OCI-LY3 (cell line): Measurements from ENCODE around the gene NFIL3.

Experiments
- H2AFZ ChIP-seq: fragments of 200-600, 300-600 bp; shearing (Covaris generic); 2 replicates; pipeline ENCODE4 v1.6.0; 2014; ENCODE audit warnings: antibody characterized with exemption, low read depth, low read length
- H3K27ac ChIP-seq: fragments of 200-600, 300-600 bp; sonication (generic); 2 replicates; pipeline ENCODE4 v1.5.1; 2014; ENCODE audit warnings: mild to moderate bottlenecking, low read length, moderate library complexity, mixed read lengths
- H3K27me3 ChIP-seq: fragments of 200-600, 300-600 bp; sonication (generic); 2 replicates; pipeline ENCODE4 v1.6.1; 2014; ENCODE audit warnings: low read depth, low read length, mixed read lengths
- H3K36me3 ChIP-seq: fragments of 200-600, 300-600 bp; sonication (generic); replicated peaks from 2 replicates; pipeline ENCODE3; 2014; ENCODE audit warnings: low read depth, low read length, mixed read lengths
- H3K4me1 ChIP-seq: fragments of 300-600, 200-600 bp; sonication (generic); 2 replicates; pipeline ENCODE4 v1.6.1; 2014; ENCODE audit warnings: low read length, mixed read lengths
- H3K4me2 ChIP-seq: fragments of 200-600, 300-600 bp; sonication (generic); 2 replicates; pipeline ENCODE4 v1.6.1; 2014; ENCODE audit warnings: low read length, mixed read lengths
- H3K4me3 ChIP-seq: fragments of 300-600, 200-600 bp; sonication (generic); 2 replicates; pipeline ENCODE4 v1.5.1; 2014; ENCODE audit warnings: antibody characterized with exemption, mild to moderate bottlenecking, low read length, moderate library complexity
- H3K79me2 ChIP-seq: fragments of 300-600, 200-600 bp; shearing (Covaris generic); 2 replicates; pipeline ENCODE4 v1.6.1; 2014; ENCODE audit warnings: mild to moderate bottlenecking, low read length, mixed read lengths
- H3K9ac ChIP-seq: fragments of 300-600, 200-600 bp; shearing (Covaris generic); 2 replicates; pipeline ENCODE4 v1.6.0; 2014; ENCODE audit warnings: mild to moderate bottlenecking, low read length, moderate library complexity
- H3K9me3 ChIP-seq: fragments of 200-600, 300-600 bp; shearing (Covaris generic); 2 replicates; pipeline ENCODE4 v1.6.1; 2014; ENCODE audit warnings: low read length, mixed read lengths; ENCODE audit not compliant: insufficient read depth
- H4K20me1 ChIP-seq: fragments of 200-600, 300-600 bp; sonication (generic); 2 replicates; pipeline ENCODE4 v1.6.1; 2016; ENCODE audit warnings: low read length, mixed read lengths; ENCODE audit not compliant: insufficient read depth
- EZH2phosphoT487 ChIP-seq: fragments of 200-600 bp; shearing (Covaris generic); IDR thresholded peaks from 2 replicates; pipeline ENCODE4 v1.6.1; 2018; ENCODE audit warnings: antibody characterized with exemption, mixed run types, low read depth
- TF ChIP-seq, protein P1 (sequence below): fragments of 200-600, 300-600 bp; sonication (generic); IDR thresholded peaks from 2 replicates; pipeline ENCODE4 v1.5.1; 2014; ENCODE audit warnings: antibody characterized with exemption, low read length, low read depth

NFIL3 gene

GRCh38 chr9:91419222-91420191 is 4.1 kb downstream of the NFIL3 start:
- H3K27ac ChIP-seq, result no peak overlapping the region
- no peaks in the 10 kb centered on the region for H3K36me3 ChIP-seq
- H3K4me1 ChIP-seq, result peaks cover 36% of the 10 kb centered on the region
- H4K20me1 ChIP-seq, result peaks cover 35% of the 10 kb centered on the region; the same call in 1 of the 2 replicates
- peak overlapping the region; percentile 5 for H3K4me2 ChIP-seq
- H3K9ac ChIP-seq, result no peak overlapping the region
- no peaks in the 10 kb centered on the region for H3K9me3 ChIP-seq
- TF ChIP-seq, protein P1, sequence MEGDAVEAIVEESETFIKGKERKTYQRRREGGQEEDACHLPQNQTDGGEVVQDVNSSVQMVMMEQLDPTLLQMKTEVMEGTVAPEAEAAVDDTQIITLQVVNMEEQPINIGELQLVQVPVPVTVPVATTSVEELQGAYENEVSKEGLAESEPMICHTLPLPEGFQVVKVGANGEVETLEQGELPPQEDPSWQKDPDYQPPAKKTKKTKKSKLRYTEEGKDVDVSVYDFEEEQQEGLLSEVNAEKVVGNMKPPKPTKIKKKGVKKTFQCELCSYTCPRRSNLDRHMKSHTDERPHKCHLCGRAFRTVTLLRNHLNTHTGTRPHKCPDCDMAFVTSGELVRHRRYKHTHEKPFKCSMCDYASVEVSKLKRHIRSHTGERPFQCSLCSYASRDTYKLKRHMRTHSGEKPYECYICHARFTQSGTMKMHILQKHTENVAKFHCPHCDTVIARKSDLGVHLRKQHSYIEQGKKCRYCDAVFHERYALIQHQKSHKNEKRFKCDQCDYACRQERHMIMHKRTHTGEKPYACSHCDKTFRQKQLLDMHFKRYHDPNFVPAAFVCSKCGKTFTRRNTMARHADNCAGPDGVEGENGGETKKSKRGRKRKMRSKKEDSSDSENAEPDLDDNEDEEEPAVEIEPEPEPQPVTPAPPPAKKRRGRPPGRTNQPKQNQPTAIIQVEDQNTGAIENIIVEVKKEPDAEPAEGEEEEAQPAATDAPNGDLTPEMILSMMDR, result no peak
- no peak for TF ChIP-seq EZH2phosphoT487
- H3K27me3 ChIP-seq, result peaks cover 43% of the 10 kb centered on the region
- H3K79me2 ChIP-seq, result no peaks in the 10 kb centered on the region
- H3K4me3 ChIP-seq, result no peak overlapping the region
- H2AFZ ChIP-seq, result no peak overlapping the region

GRCh38 chr9:91418215-91418610 is 5.4 kb downstream of the NFIL3 start:
- Histone ChIP-seq H3K9me3 (no peaks in the 10 kb centered on the region), H4K20me1 (peaks cover 43% of the 10 kb centered on the region), H3K27me3 (peaks cover 38% of the 10 kb centered on the region), H3K4me2 (no peak overlapping the region), H2AFZ (no peak overlapping the region), H3K4me1 (peaks cover 35% of the 10 kb centered on the region), H3K4me3 (no peak overlapping the region), H3K27ac (no peak overlapping the region), H3K79me2 (no peaks in the 10 kb centered on the region), H3K9ac (no peak overlapping the region), H3K36me3 (no peaks in the 10 kb centered on the region)
- no peak for TF ChIP-seq EZH2phosphoT487
- TF ChIP-seq, protein P1, result no peak

- no peaks in the 10 kb centered on the region for H3K79me2 ChIP-seq
Observed at GRCh38 chr9:91417602-91418214, 5.9 kb downstream of the NFIL3 start.

More at GRCh38 chr9:91417602-91418214, 5.9 kb downstream of the NFIL3 start:
- Histone ChIP-seq H3K27ac (no peak overlapping the region), H3K9ac (no peak overlapping the region), H2AFZ (no peak overlapping the region), H3K9me3 (no peaks in the 10 kb centered on the region), H3K4me3 (no peak overlapping the region), H3K36me3 (no peaks in the 10 kb centered on the region), H3K27me3 (peaks cover 37% of the 10 kb centered on the region), H3K4me1 (peaks cover 35% of the 10 kb centered on the region), H4K20me1 (peaks cover 43% of the 10 kb centered on the region), H3K4me2 (no peak overlapping the region)
- TF ChIP-seq EZH2phosphoT487, result no peak
- TF ChIP-seq, protein P1, result no peak
